Coronary artery (tissue), 2 donors: ENCODE results near the gene UBR3.

Source experiments
- DNase-seq: peaks from one replicate; pipeline ENCODE4 v3.0.0-alpha.2; 2017; ENCODE audit warnings: low spot score
- H3K27ac ChIP-seq, 2 donors: fragments of 200-600 bp; sonication (generic); one replicate each; pipeline ENCODE4 v1.5.1; 2016 to 2019
- H3K4me3 ChIP-seq: fragments of 200-600 bp; sonication (generic); 2 replicates; pipeline ENCODE4 v1.5.1; 2016; ENCODE audit warnings: mild to moderate bottlenecking, moderate library complexity
- TF ChIP-seq, protein P1 (sequence below): fragments of 200-600 bp; sonication (generic); IDR thresholded peaks from one replicate; pipeline ENCODE4 v1.5.1; 2019; ENCODE audit warnings: antibody characterized with exemption

The UBR3 gene

DNA sequence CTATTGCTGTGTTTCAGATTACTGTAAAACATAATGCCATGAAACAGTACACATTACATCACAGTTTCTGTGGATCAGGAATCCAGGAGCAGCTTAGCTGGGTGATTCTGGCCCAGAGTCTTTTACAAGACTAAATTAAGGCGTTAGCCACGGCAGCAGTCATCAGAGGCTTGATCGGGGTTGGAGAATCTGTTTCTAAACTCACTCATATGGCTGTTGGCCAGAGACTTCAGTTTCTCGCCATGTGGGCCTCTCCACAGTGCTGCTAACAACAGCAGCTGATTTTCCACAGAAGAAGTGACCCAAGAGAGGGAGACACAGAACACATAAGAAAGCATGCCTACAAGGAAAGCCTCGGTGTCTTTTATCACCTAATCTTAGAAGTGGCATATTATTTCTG is 261.5 kb downstream of the UBR3 start:
- TF ChIP-seq, protein P1, sequence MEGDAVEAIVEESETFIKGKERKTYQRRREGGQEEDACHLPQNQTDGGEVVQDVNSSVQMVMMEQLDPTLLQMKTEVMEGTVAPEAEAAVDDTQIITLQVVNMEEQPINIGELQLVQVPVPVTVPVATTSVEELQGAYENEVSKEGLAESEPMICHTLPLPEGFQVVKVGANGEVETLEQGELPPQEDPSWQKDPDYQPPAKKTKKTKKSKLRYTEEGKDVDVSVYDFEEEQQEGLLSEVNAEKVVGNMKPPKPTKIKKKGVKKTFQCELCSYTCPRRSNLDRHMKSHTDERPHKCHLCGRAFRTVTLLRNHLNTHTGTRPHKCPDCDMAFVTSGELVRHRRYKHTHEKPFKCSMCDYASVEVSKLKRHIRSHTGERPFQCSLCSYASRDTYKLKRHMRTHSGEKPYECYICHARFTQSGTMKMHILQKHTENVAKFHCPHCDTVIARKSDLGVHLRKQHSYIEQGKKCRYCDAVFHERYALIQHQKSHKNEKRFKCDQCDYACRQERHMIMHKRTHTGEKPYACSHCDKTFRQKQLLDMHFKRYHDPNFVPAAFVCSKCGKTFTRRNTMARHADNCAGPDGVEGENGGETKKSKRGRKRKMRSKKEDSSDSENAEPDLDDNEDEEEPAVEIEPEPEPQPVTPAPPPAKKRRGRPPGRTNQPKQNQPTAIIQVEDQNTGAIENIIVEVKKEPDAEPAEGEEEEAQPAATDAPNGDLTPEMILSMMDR, result no peak
- DNase-seq, result no peak
- Histone ChIP-seq H3K4me3 (no peak overlapping the region), H3K27ac (no peak overlapping the region)

DNA sequence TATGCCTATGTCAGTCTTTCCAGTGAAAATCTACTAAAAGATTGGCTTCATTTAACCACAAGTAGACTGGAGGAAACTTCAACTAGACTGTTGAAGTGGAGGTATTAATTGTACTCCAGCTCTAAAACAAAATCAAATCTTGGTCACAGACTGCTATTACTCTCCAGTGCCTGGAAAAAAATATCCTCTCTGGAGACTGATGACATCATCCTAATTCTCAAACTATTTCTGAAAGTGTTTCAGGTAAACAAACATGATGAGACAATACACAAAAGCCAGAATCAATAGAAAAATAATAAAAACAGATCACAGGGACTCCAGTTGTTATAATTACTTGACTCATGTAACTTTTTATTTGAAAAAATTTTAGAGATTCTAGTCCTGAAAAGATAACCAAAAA is 263.0 kb downstream of the UBR3 start:
- no peak overlapping the region for H3K4me3 ChIP-seq
- no peak overlapping the region for H3K27ac ChIP-seq
- no peak for DNase-seq
- TF ChIP-seq, protein P1, result no peak

DNA sequence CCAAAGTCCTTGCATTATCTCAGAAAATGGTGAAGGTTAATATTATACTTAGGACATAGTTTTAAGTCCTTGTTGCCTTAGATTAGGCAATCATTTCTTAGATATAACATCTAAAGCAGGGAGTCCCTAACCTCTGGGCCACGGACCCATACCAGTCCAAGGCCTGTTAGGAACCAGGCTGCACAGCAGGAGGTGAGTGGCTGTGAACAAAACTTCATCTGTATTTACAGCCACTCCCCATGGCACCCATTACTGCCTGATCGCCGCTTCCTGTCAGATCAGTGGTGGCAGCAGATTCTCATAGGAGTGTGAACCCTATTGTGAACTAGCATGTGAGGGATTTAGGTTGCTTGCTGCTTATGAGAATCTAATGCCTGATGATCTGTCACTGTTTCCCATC is 264.2 kb downstream of the UBR3 start:
- no peak for DNase-seq
- H3K27ac ChIP-seq, result no peak overlapping the region
- TF ChIP-seq, protein P1, result no peak

DNA sequence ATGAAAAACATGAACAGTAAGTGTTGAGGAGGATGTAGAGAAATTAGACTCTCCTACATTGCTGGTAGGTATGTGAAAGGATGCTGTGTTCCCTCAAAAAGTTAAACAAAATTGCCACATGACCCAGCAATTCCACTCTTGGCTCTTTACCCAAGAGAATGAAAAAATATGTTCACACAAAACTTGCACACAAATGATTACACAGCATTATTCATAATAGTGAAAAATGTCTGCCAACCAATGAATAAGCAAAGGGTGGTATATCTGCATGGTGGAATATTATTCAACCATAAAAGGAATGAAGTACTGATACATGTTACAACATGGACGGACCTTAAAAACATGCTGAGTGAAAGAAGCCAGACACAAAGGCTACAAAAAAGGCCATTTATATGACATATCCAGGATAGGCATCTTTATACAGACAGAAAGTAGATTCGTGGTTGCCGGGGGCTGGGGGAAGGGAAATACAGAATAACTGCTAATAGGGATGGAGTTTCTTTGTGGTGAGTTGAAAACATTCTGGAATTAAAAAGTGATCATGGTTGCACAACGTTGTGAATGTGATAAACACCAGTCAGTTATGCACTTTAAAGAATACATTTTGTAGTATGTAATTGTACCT is 265.3 kb downstream of the UBR3 start:
- no peak for DNase-seq
- TF ChIP-seq, protein P1, result no peak
- Histone ChIP-seq H3K27ac (no peak overlapping the region), H3K4me3 (no peak overlapping the region)

More for the DNA sequence above, 264.2 kb downstream of the UBR3 start:
- no peak overlapping the region for H3K4me3 ChIP-seq

DNA sequence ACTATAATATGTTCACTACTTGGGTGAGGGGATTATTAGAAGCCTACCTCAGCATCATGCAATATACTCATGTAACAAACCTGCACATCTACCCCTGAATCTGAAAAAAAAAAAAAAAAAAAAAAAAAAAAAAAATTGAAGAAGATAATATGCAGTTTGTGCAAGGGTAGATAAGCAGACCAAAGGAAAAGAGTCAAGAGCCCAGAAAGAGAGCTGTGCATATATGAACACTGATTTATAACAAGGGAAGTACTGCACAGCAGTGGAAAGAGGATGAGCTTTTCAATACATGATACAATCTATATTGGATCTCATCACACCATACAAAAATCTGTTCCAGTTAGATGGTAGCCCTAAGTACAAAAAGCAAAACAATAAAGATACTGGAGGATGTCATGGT is 268.1 kb downstream of the UBR3 start:
- Histone ChIP-seq H3K4me3 (no peak overlapping the region), H3K27ac (no peak overlapping the region)
- TF ChIP-seq, protein P1, result no peak
- DNase-seq, result no peak

DNA sequence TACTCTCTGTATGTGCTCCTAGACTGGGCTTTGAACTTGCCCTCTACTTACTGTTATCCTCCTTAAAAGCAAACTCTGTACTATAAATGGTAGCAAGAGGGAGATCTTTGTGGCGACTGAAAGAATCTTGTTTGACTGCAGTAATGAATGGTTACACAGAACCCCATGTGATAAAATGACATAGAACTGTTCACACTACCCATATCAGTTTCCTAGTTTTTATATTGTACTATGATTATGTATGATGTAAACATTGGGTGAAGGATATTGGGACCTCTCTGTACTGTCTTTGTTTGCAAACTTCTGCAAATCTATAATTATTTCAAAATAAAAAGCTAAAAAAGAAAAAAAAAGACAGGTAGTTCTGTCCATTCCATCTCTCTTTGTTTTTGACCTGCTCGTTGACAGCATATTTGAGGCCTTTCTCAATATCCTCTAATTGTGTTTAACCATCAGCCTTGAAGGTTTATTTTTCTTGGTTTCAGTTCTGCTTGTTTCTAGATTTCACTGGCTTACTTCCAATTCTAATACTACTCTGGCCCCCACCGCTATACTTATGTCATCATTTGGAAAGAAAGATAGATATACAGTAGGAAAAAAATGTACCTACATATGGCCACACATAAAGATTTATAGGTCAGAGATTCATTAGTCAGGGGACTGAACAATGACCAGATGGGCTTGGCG is 271.5 kb downstream of the UBR3 start:
- H3K4me3 ChIP-seq, result no peak overlapping the region
- no peak overlapping the region for H3K27ac ChIP-seq
- no peak for DNase-seq
- TF ChIP-seq, protein P1, result no peak

DNA sequence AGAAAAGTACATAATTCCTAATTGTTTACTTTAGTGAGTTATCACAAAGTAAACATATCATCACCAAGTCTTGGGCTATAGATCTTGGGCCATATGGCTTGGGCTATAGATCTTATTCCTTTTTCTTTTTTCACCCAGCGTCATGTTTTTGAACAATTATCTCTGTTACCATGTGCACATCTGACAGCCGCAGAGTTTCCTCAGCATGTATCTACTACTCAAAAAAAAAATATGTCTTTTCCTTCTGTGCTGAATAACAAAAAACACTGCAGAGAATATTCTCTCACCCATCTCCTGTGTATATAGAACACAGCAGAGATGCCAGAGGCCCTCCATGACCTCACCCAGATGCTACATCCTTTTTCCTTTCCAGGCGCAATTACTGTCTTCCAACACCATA is 274.5 kb downstream of the UBR3 start:
- DNase-seq, result no peak
- Histone ChIP-seq H3K27ac (no peak overlapping the region), H3K4me3 (no peak overlapping the region)
- TF ChIP-seq, protein P1, result no peak
